ENCODE data around the gene GLI3.

DNA sequence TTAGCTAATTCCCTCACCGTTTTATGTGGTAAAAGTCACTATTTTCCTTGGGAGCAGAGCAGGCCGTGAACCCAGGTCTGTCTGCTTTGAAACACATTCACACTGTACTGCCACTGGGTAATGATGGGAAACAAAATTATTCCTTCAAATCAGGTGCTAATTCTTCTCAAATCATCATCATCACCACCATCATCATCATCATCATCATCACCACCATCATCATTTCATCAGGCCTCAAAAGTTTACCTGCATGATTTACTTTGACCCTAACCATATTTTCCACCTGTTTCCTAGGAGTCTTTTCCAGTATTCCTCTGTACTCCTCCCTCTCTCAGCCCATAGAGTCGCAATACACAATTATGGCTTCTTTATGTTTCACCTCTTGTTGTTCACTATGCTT lies 220.5 kb downstream of the GLI3 start:
- TF ChIP-seq POLR2A (IDR thresholded peaks at IDR 0.05) (no peak), POLR2AphosphoS5 (IDR thresholded peaks at IDR 0.05) (no peak)
- TF ChIP-seq, protein P1, sequence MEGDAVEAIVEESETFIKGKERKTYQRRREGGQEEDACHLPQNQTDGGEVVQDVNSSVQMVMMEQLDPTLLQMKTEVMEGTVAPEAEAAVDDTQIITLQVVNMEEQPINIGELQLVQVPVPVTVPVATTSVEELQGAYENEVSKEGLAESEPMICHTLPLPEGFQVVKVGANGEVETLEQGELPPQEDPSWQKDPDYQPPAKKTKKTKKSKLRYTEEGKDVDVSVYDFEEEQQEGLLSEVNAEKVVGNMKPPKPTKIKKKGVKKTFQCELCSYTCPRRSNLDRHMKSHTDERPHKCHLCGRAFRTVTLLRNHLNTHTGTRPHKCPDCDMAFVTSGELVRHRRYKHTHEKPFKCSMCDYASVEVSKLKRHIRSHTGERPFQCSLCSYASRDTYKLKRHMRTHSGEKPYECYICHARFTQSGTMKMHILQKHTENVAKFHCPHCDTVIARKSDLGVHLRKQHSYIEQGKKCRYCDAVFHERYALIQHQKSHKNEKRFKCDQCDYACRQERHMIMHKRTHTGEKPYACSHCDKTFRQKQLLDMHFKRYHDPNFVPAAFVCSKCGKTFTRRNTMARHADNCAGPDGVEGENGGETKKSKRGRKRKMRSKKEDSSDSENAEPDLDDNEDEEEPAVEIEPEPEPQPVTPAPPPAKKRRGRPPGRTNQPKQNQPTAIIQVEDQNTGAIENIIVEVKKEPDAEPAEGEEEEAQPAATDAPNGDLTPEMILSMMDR (IDR thresholded peaks at IDR 0.05): no peak

Data from stomach (tissue), 4 donors.